HepG2 (cell line): ENCODE data around the gene SNX18. TPM values are rescaled to one million over a fixed set of nuclear protein-coding genes. Genes with fewer than 3 reads are reported as not detected.

ENCODE experiments used
- ATAC-seq: fragments of 200-7000 bp; cut with Tn5 transposase; 3 replicates; pipeline ENCODE4 v1.9.1; 2020; ENCODE audit warnings: mild to moderate bottlenecking, moderate library complexity
- BruUV-seq: library from RNA; stranded (reverse); fragments of 400-500 nt; replicated peaks from 2 replicates; lab custom pipeline; 2021; lab: Mats Ljungman, UMichigan
- CTCF ChIA-PET: fragments of 300-600 bp; formaldehyde crosslinking; extraction: SDS; loops from one replicate; lab custom pipeline; 2021; ENCODE audit warnings: low total read pairs, inconsistent platforms, low intra/inter-chr PET ratio; lab: Yijun Ruan, JAX
- POLR2A ChIA-PET: fragments of 350-600 bp; sonication (Branson Sonifier 250); formaldehyde crosslinking; loops from one replicate; lab custom pipeline; 2020; ENCODE audit warnings: antibody characterized with exemption, inconsistent platforms; lab: Yijun Ruan, JAX
- DNase-seq: peaks from one replicate; pipeline ENCODE4 v3.0.0-alpha.2; 2015; ENCODE audit warnings: low spot score
- FAIRE-seq: peaks from 3 replicates; lab custom pipeline; 2011; peaks lifted over from hg19 to GRCh38; lab: Jason Lieb, UNC
- H2AFZ ChIP-seq: one replicate; pipeline ENCODE4 v1.6.1; 2011; ENCODE audit warnings: low read length, inconsistent platforms
- H3K27ac ChIP-seq: fragments of 300-600 bp; 3 replicates; pipeline ENCODE4 v1.8.0; 2011; ENCODE audit warnings: mixed run types, mild to moderate bottlenecking, mixed read lengths, low read length, inconsistent platforms; ENCODE audit not compliant: insufficient read depth; ENCODE audit errors: extremely low read length
- H3K27me3 ChIP-seq, 2 experiments: fragments of 200-600 bp in 1 of 2; 2 replicates in 1 of 2; 3 replicates in 1 of 2; pipeline versions ENCODE4 v1.6.0 to v1.8.0; 2011; ENCODE audit warnings: low read length in 2 of 2, mild to moderate bottlenecking in 2 of 2, moderate library complexity in 2 of 2, inconsistent platforms in 1 of 2; ENCODE audit not compliant: insufficient read depth in 2 of 2, control insufficient read depth in 1 of 2
- H3K36me3 ChIP-seq, 2 experiments: fragments of 200-600 bp in 1 of 2; replicated peaks in 1 of 2; 2 replicates in 1 of 2; 3 replicates in 1 of 2; pipeline versions ENCODE4 v1.5.1 to v1.8.0; 2011; ENCODE audit warnings: low read length in 2 of 2, inconsistent platforms in 1 of 2; ENCODE audit not compliant: insufficient read depth in 2 of 2, control insufficient read depth in 1 of 2
- H3K4me1 ChIP-seq: 2 replicates; pipeline ENCODE4 v1.5.1; 2012; ENCODE audit warnings: low read length, inconsistent platforms; ENCODE audit not compliant: insufficient read depth
- H3K4me2 ChIP-seq: 2 replicates; pipeline ENCODE4 v1.6.0; 2011; ENCODE audit warnings: low read depth, low read length, inconsistent platforms
- H3K4me3 ChIP-seq, 3 experiments: fragments of 200-600 bp in 1 of 3; sonication (generic), shearing (Covaris generic) in 1 of 3; replicated peaks in 1 of 3; 2 replicates each; pipeline ENCODE4 v1.5.1; 2011 to 2016; ENCODE audit warnings: low read length in 3 of 3, inconsistent platforms in 2 of 3, low read depth in 2 of 3, mild to moderate bottlenecking in 2 of 3, control low read depth in 1 of 3, mixed read lengths in 1 of 3; ENCODE audit not compliant: insufficient read depth in 1 of 3
- H3K79me2 ChIP-seq: one replicate; pipeline ENCODE4 v1.6.1; 2011; ENCODE audit warnings: low read length, inconsistent platforms; ENCODE audit not compliant: insufficient read depth
- H3K9ac ChIP-seq: 2 replicates; pipeline ENCODE4 v1.6.0; 2011; ENCODE audit warnings: mild to moderate bottlenecking, low read depth, low read length, inconsistent platforms; ENCODE audit not compliant: insufficient read depth
- H3K9me3 ChIP-seq: 2 replicates; pipeline ENCODE4 v1.5.1; 2012; ENCODE audit warnings: mild to moderate bottlenecking, low read length
- H4K20me1 ChIP-seq: 2 replicates; pipeline ENCODE4 v1.6.0; 2011; ENCODE audit warnings: inconsistent platforms, mild to moderate bottlenecking, low read length, moderate library complexity; ENCODE audit not compliant: insufficient read depth
- BHLHE40 ChIP-seq: IDR thresholded peaks from 2 replicates; pipeline ENCODE4 v1.6.1; 2011; ENCODE audit warnings: low read length, improper control_type of control experiment
- CEBPB ChIP-seq: IDR thresholded peaks from 2 replicates; pipeline ENCODE4 v1.6.1; 2011; ENCODE audit warnings: low read depth, low read length, improper control_type of control experiment, borderline replicate concordance
- CEBPG ChIP-seq: IDR thresholded peaks from 2 replicates; pipeline ENCODE4 v1.6.1; 2016
- CREM ChIP-seq, 2 experiments: sonication (generic) in 1 of 2; formaldehyde crosslinking in 1 of 2; IDR thresholded peaks; 2 replicates each; pipeline versions ENCODE4 v1.4.0 to v1.6.1; 2016 to 2020; ENCODE audit warnings: antibody characterized with exemption in 1 of 2, mild to moderate bottlenecking in 1 of 2, missing genetic modification reagents in 1 of 2
- ETV6 ChIP-seq: sonication (generic); formaldehyde crosslinking; conservative IDR thresholded peaks from 2 replicates; pipeline ENCODE4 v1.4.0; 2020; ENCODE audit warnings: missing genetic modification reagents
- FOXA1 ChIP-seq, 2 experiments: fragments of 450-650 bp in 1 of 2; sonication (generic) in 1 of 2; formaldehyde crosslinking in 1 of 2; IDR thresholded peaks; 2 replicates each; pipeline versions ENCODE4 v1.4.0 to v1.6.1; 2016 to 2020; ENCODE audit warnings: missing genetic modification reagents in 1 of 2
- HDAC6 ChIP-seq: fragments of 200-600 bp; sonication (generic); IDR thresholded peaks from 2 replicates; pipeline ENCODE4 v1.7.0; 2017; ENCODE audit warnings: mild to moderate bottlenecking, antibody characterized with exemption, low read length, low read depth
- KAT7 ChIP-seq: IDR thresholded peaks from 2 replicates; pipeline ENCODE4 v1.6.1; 2018; ENCODE audit warnings: borderline replicate concordance, missing compliant biosample characterization
- MAZ ChIP-seq, 2 experiments: sonication (generic) in 1 of 2; formaldehyde crosslinking in 1 of 2; IDR thresholded peaks; 2 replicates each; pipeline versions ENCODE4 v1.5.0 to v1.6.1; 2012 to 2020; ENCODE audit warnings: low read depth in 2 of 2, mild to moderate bottlenecking in 2 of 2, borderline replicate concordance in 1 of 2, improper control_type of control experiment in 1 of 2, low read length in 1 of 2, missing genetic modification reagents in 1 of 2, moderate library complexity in 1 of 2
- NFYC ChIP-seq: IDR thresholded peaks from 2 replicates; pipeline ENCODE4 v1.6.1; 2016; ENCODE audit warnings: missing genetic modification reagents, missing compliant biosample characterization
- NR2C2 ChIP-seq: sonication (generic); formaldehyde crosslinking; IDR thresholded peaks from 2 replicates; pipeline ENCODE4 v1.4.0; 2020; ENCODE audit warnings: missing genetic modification reagents, mild to moderate bottlenecking, moderate library complexity, borderline replicate concordance
- PCBP2 ChIP-seq: fragments of 200-400 bp; formaldehyde crosslinking; optimal IDR thresholded peaks from 2 replicates; pipeline ENCODE3; 2018; ENCODE audit warnings: low read length, low read depth; ENCODE audit not compliant: poor library complexity, severe bottlenecking
- ZMAT3 ChIP-seq: sonication (generic); formaldehyde crosslinking; conservative IDR thresholded peaks from 2 replicates; pipeline ENCODE4 v1.7.0; 2021; ENCODE audit warnings: missing genetic modification reagents
- ZNF570 ChIP-seq: sonication (generic); formaldehyde crosslinking; IDR thresholded peaks from 2 replicates; pipeline ENCODE4 v1.4.0; 2020; ENCODE audit warnings: mild to moderate bottlenecking, missing genetic modification reagents, borderline replicate concordance
- ZSCAN31 ChIP-seq: sonication (generic); formaldehyde crosslinking; IDR thresholded peaks from 2 replicates; pipeline ENCODE4 v1.5.0; 2020; ENCODE audit warnings: low read depth, mild to moderate bottlenecking, missing genetic modification reagents
- WGBS: methylation state at CpG from one replicate; pipeline ENCODE4 v1.1.6; 2017; ENCODE audit warnings: low lambda C conversion rate; 5-methylcytosine and 5-hydroxymethylcytosine counted together
- in situ Hi-C: cut with HindIII; loops from 2 replicates; pipeline ENCODE4 v1.10.0; 2017; ENCODE audit warnings: low pct_unique_long_range_greater_than_20kb; ENCODE audit not compliant: extremely low pct_ligation_motif_present
- intact Hi-C: fragments of 100-400 bp; cut with micrococcal nuclease; formaldehyde crosslinking; loops from one replicate; pipeline ENCODE4 v1.10.0; 2022; ENCODE audit not compliant: unreplicated experiment
- polyA plus RNA-seq, 8 experiments: library from polyadenylated mRNA; depleted of rRNA in 3 of 8; stranded (reverse) in 7 of 8; unstranded in 1 of 8; fragments of >200 nt; fragmentation: Illumina TruSeq in 4 of 8; extraction: Trizol in 4 of 8; gene quantifications; 2 replicates each; pipeline versions ENCODE4 v1.2.1 to v1.2.3, GENCODE V29; 2011 to 2016; ENCODE audit warnings: low read depth in 4 of 8, missing spikeins in 1 of 8, mixed read lengths in 1 of 8; ENCODE audit not compliant: insufficient read depth in 1 of 8
- total RNA-seq, 5 experiments: library from RNA; depleted of rRNA; stranded (reverse); fragments of >200 nt; fragmentation: Illumina TruSeq; extraction: Trizol; gene quantifications; 2 replicates each; pipeline ENCODE4 v1.2.3, GENCODE V29; 2016; ENCODE audit warnings: low read depth in 1 of 5
- TF ChIP-seq, protein P1 (sequence below), 2 experiments: fragments of 450-650 bp in 1 of 2; sonication (generic) in 1 of 2; formaldehyde crosslinking; IDR thresholded peaks; 2 replicates each; pipeline versions ENCODE4 v1.5.0 to v1.8.0; 2020 to 2022; ENCODE audit warnings: mild to moderate bottlenecking in 1 of 2, missing genetic modification reagents in 1 of 2

The SNX18 gene
- total and polyA plus RNA-seq, 2 of the 13 experiments (the other 11 are each of a cell fraction or from before 2014, with no cell fraction given), result 2.3 to 6.2 TPM

DNA sequence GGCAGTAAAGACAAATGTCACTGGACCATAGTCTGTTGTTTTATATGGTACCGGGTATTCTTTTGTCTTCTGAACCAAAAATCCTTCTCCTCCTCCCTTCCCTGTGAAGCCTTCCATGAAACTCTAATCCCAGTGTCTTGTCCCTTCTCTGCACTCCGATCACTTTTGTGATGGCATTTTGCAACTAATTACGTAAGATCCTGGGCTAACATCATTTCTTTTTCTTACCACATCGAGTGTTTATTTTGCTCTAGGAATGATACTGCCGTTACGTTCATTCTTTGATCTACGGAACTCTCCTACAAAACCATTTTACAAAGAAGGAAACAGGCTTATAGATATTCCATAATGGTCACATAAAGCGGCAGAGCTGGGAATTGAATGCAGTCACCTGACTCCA is 33.7 kb downstream of the SNX18 start:
- TF ChIP-seq ZMAT3 (CRISPR knock-in tag) (no peak), FOXA1 (IDR thresholded peaks at IDR 0.05) (no peak), FOXA1 (CRISPR knock-in tag; IDR thresholded peaks at IDR 0.05) (peak; percentile 33; the same call in 1 of the 2 replicates), NR2C2 (CRISPR knock-in tag) (0 out of 2 replicates have a peak, but pooled peaks have one; percentile 18), CEBPG (CRISPR knock-in tag) (peak; percentile 35; the same call in 1 of the 2 replicates), CEBPB (peak; percentile 53; the same call in 1 of the 2 replicates)
- Histone ChIP-seq H2AFZ (no peak overlapping the region), H3K4me3 (no peak overlapping the region), H3K79me2 (no peaks in the 10 kb centered on the region), H3K4me1 (peaks cover 6% of the 10 kb centered on the region; the same call in 1 of the 2 replicates), H3K9me3 (no peaks in the 10 kb centered on the region), H3K27me3 (no peaks in the 10 kb centered on the region), H3K4me2 (no peak overlapping the region), H3K36me3 (no peaks in the 10 kb centered on the region), H4K20me1 (no peaks in the 10 kb centered on the region), H3K27ac (no peak overlapping the region), H3K9ac (no peak overlapping the region)
- ChIA-PET POLR2A (no interaction called here), CTCF (no interaction called here)
- in situ Hi-C loops, result no loop called here
- ATAC-seq (no peak), DNase-seq (peak; percentile 15), FAIRE-seq (no peak)
- intact Hi-C loops, result no loop called here
- BruUV-seq, result no TSS peak
- 34% methylated on average over 8 of the region's 8 CpGs for WGBS

DNA sequence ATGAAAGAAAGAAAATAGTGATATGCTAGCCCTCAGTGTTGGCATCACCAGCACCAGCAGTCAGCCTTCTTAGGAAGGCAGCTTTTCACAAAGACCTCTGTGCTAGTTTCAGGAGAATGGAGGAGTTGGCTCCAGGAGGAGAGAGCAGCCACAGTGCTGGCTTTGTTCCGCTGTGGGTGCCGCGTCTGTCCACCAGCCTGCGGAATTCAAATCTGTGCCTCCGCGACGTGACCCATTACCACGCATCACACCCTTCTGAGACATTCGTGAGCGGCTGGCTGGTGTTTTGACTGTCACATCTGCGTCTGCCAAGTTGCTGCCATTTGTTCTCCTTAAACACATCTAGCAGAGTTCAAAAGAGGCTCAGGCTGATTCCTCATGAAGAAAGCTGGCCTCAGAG is 34.4 kb downstream of the SNX18 start:
- H3K4me2 ChIP-seq, result no peak overlapping the region
- intact Hi-C loops, result no loop called here
- no peak for ATAC-seq
- no peaks in the 10 kb centered on the region for H3K9me3 ChIP-seq
- peaks cover 6% of the 10 kb centered on the region; the same call in 1 of the 2 replicates for H3K4me1 ChIP-seq
- ChIA-PET POLR2A (no interaction called here), CTCF (no interaction called here)
- no peaks in the 10 kb centered on the region for H3K79me2 ChIP-seq
- H3K36me3 ChIP-seq, result no peaks in the 10 kb centered on the region
- WGBS, result 93% methylated on average over 8 of the region's 11 CpGs
- in situ Hi-C loops, result no loop called here
- no peaks in the 10 kb centered on the region for H4K20me1 ChIP-seq
- no peak for FAIRE-seq
- no peak overlapping the region for H3K27ac ChIP-seq
- H3K4me3 ChIP-seq, result no peak overlapping the region
- H3K27me3 ChIP-seq, result no peaks in the 10 kb centered on the region
- DNase-seq, result no peak
- BruUV-seq, result no TSS peak
- TF ChIP-seq ETV6, result no peak
- TF ChIP-seq KAT7 (CRISPR knock-in tag), result no peak
- TF ChIP-seq BHLHE40, result no peak
- TF ChIP-seq CREM (IDR thresholded peaks at IDR 0.05), result no peak
- TF ChIP-seq CREM (CRISPR knock-in tag; IDR thresholded peaks at IDR 0.05), result no peak
- TF ChIP-seq MAZ (IDR thresholded peaks at IDR 0.05; ENCODE audit: borderline replicate concordance, low read depth, low read length), result no peak
- TF ChIP-seq MAZ (CRISPR knock-in tag; IDR thresholded peaks at IDR 0.05; ENCODE audit: low read depth), result no peak
- no peak for TF ChIP-seq PCBP2
- no peak for TF ChIP-seq ZSCAN31
- TF ChIP-seq HDAC6, result no peak
- no peak for TF ChIP-seq NFYC
- TF ChIP-seq ZNF570 (CRISPR knock-in tag), result no peak
- TF ChIP-seq, protein P1, sequence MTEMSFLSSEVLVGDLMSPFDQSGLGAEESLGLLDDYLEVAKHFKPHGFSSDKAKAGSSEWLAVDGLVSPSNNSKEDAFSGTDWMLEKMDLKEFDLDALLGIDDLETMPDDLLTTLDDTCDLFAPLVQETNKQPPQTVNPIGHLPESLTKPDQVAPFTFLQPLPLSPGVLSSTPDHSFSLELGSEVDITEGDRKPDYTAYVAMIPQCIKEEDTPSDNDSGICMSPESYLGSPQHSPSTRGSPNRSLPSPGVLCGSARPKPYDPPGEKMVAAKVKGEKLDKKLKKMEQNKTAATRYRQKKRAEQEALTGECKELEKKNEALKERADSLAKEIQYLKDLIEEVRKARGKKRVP (CRISPR knock-in tag; IDR thresholded peaks at IDR 0.05), result no peak
- no peak overlapping the region for H3K9ac ChIP-seq
- H2AFZ ChIP-seq, result no peak overlapping the region
